ENCODE measurements around the gene NIPAL4. TPM values are rescaled to one million over a fixed set of nuclear protein-coding genes. Genes with fewer than 3 reads are reported as not detected.

Gene NIPAL4
- total and polyA plus RNA-seq, 7 experiments from 2014 or later, result 0.70 to 1.6 (median 1.2) TPM; not detected in 4

DNA sequence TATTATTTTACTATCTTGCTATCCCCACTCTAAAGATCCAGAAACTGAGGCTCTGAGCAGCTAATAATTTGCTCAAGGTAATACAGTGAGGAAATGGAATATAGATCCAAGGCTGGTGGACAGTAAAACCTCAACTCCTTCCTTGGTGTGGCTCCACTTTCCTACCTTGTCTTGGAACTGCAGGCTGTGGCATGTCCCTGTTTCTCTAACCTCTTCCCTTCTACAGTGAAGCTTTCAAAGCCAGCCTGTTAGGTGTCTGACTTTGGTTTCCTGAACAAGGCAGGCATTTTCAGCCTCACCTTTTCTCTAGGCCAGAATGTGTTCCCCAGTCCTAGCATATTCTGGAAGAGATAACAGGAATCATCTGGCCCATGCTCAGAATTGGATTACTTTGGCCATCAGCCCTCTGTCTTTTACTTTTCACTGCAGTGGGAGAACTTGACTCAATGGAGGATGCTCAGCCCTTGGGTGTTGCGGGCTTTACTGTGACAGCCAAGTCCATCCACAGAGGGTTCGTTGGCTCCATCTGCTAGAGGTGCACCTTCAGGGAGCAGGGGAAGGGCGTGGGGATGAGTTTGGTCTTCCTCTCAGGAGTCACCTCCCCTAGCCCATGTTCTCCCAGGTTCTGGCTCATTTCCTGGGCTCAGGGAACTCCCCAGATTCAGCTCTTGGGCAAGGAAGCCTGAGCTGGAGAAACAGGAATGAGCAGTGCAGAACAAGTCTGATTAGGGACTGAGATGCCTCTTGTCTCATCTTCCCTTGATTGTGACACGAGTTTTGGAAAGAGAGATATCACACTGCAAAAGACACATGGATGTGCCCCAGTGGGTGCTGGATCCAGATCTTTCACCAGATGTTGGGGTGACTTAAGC is 1.1 kb downstream of the NIPAL4 start:
- Histone ChIP-seq H3K27ac (ENCODE audit: low read depth, low read length) (no peak overlapping the region), H3K36me3 (ENCODE audit: control insufficient read depth in 2 of 3, insufficient read depth in 3 of 3, low read length in 3 of 3) (no peaks in the 10 kb centered on the region), H3K27me3 (ENCODE audit: control insufficient read depth in 2 of 2, insufficient read depth in 2 of 2, low read length in 2 of 2) (no peaks in the 10 kb centered on the region), H3K4me1 (ENCODE audit: control insufficient read depth in 2 of 2, insufficient read depth in 2 of 2, low read length in 2 of 2) (no peaks in the 10 kb centered on the region), H3K4me3 (ENCODE audit: low read length) (no peak overlapping the region), H3K9me3 (ENCODE audit: control insufficient read depth in 2 of 3, low read length in 3 of 3) (no peaks in the 10 kb centered on the region)
- ATAC-seq, result no peak
- CTCF ChIA-PET, result interaction anchor here (0.6 kb wide), 1 partner anchor 476 kb away, joined by 4 read pairs; no protein-coding TSS in a partner anchor
- POLR2A ChIA-PET, result no interaction called here
- no peak overlapping the region for H3K27ac Mint-ChIP-seq
- peaks cover 19 to 42% (median 33%) of the 10 kb centered on the region in 5 donors for H3K27me3 Mint-ChIP-seq
- intact Hi-C loops (cut with micrococcal nuclease), result no loop called here
- H3K36me3 Mint-ChIP-seq, result peaks cover 0 to 8% (median 0%) of the 10 kb centered on the region in 5 donors
- no peaks in the 10 kb centered on the region for H3K9me3 Mint-ChIP-seq
- H3K4me3 Mint-ChIP-seq, result peak overlapping the region in 8 of 10 donors; percentile 44 to 79 (median 63)
- no peak for DNase-seq
- H3K4me1 Mint-ChIP-seq, result peaks cover 0 to 40% (median 11%) of the 10 kb centered on the region in 7 donors

DNA sequence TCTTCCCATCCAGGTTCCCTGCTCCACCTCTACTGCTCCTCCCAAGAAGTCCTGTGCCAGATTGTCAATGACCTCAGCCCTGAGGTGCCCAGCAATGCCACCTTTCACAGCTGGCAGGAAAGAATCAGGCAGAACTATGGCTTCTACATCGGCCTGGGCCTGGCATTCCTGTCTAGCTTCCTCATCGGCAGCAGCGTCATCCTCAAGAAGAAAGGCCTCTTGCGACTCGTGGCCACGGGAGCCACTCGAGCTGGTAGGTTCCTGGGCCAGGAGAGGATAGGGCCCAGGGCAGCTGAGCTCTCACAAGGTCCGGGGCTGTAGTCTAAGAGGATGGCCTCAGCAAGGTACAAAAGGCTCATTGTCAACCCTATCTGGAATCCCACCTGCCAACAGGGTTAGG is 3.1 kb downstream of the NIPAL4 start:
- no peak for DNase-seq
- intact Hi-C loops (cut with micrococcal nuclease), result no loop called here
- H3K27me3 Mint-ChIP-seq, result peaks cover 19 to 42% (median 29%) of the 10 kb centered on the region in 5 donors

DNA sequence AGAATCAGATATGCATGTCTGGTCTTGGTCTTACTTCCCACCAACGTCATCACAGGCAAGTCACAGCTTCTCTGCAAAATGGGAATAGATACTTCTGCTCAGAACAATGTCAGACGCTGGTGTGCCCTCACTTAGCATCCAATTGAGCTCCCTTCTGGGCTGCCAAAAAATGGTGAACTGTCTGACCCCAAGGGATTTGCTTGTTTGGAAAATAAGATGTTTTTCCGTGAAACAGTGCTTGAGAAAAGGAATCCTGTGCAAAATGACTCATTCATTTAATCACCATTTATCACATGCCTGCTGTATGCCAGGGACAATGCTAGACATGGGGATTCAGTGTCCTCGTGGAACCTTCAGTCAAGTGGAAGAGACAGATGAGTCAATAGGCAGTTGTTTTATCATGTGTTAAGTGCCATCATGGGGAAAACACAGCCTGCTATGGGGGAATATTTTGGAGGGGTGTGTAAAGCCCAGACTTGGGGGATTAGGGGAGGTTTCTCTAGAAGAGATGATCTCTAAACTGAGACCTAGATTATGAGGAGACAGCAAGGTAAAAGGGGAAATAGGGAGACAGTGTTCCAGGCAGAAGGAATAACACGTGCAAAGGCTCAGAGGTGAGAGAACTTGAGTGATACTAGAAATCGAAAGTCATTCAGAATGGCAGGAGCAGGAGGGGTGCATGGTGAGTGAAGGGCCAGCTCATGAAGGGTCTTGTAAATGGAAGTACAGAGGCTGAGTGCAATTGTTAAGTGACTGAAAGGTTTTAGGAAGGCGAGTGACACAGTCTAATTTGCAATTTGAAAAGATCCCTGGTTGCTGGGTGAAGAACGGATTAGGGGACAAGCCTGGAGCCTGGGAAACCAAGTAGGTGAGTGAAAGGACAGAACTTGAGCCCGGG is 3.9 kb downstream of the NIPAL4 start:
- H3K27ac ChIP-seq (ENCODE audit: low read depth, low read length), result no peak overlapping the region
- H3K27me3 ChIP-seq (ENCODE audit: control insufficient read depth in 2 of 2, insufficient read depth in 2 of 2, low read length in 2 of 2), result no peaks in the 10 kb centered on the region
- H3K4me3 Mint-ChIP-seq, result peak overlapping the region in 1 of 10 donors; percentile 33
- no peak overlapping the region for H3K4me3 ChIP-seq (ENCODE audit: low read length)
- ChIA-PET POLR2A (no interaction called here), CTCF (no interaction called here)
- H3K4me1 Mint-ChIP-seq, result peaks cover 0 to 40% (median 11%) of the 10 kb centered on the region in 7 donors
- no peaks in the 10 kb centered on the region for H3K9me3 Mint-ChIP-seq
- H3K27me3 Mint-ChIP-seq, result peaks cover 18 to 41% (median 24%) of the 10 kb centered on the region in 5 donors
- H3K36me3 Mint-ChIP-seq, result peaks cover 0 to 12% (median 0%) of the 10 kb centered on the region in 5 donors
- no peak for ATAC-seq
- intact Hi-C loops (cut with micrococcal nuclease), result loop anchor here in 1 of 2 donors (2.0 kb wide), 1 partner anchor 15 kb away; no protein-coding TSS in a partner anchor
- H3K27ac Mint-ChIP-seq, result peak overlapping the region in 1 of 9 donors; percentile 35
- H3K36me3 ChIP-seq (ENCODE audit: control insufficient read depth in 2 of 3, insufficient read depth in 3 of 3, low read length in 3 of 3), result no peaks in the 10 kb centered on the region
- no peaks in the 10 kb centered on the region for H3K9me3 ChIP-seq (ENCODE audit: control insufficient read depth in 2 of 3, low read length in 3 of 3)
- no peak for DNase-seq
- no peaks in the 10 kb centered on the region for H3K4me1 ChIP-seq (ENCODE audit: control insufficient read depth in 2 of 2, insufficient read depth in 2 of 2, low read length in 2 of 2)

More for the DNA sequence above, 3.1 kb downstream of the NIPAL4 start:
- Histone ChIP-seq H3K36me3 (ENCODE audit: control insufficient read depth in 2 of 3, insufficient read depth in 3 of 3, low read length in 3 of 3) (no peaks in the 10 kb centered on the region), H3K4me3 (ENCODE audit: low read length) (no peak overlapping the region), H3K27me3 (ENCODE audit: control insufficient read depth in 2 of 2, insufficient read depth in 2 of 2, low read length in 2 of 2) (no peaks in the 10 kb centered on the region), H3K4me1 (ENCODE audit: control insufficient read depth in 2 of 2, insufficient read depth in 2 of 2, low read length in 2 of 2) (no peaks in the 10 kb centered on the region), H3K9me3 (ENCODE audit: control insufficient read depth in 2 of 3, low read length in 3 of 3) (no peaks in the 10 kb centered on the region), H3K27ac (ENCODE audit: low read depth, low read length) (no peak overlapping the region)
- Mint-ChIP-seq H3K27ac (no peak overlapping the region), H3K4me1 (peaks cover 0 to 40% (median 11%) of the 10 kb centered on the region in 7 donors), H3K36me3 (peaks cover 0 to 12% (median 0%) of the 10 kb centered on the region in 5 donors), H3K9me3 (no peaks in the 10 kb centered on the region), H3K4me3 (no peak overlapping the region)
- ChIA-PET POLR2A (no interaction called here), CTCF (no interaction called here)
- no peak for ATAC-seq

DNA sequence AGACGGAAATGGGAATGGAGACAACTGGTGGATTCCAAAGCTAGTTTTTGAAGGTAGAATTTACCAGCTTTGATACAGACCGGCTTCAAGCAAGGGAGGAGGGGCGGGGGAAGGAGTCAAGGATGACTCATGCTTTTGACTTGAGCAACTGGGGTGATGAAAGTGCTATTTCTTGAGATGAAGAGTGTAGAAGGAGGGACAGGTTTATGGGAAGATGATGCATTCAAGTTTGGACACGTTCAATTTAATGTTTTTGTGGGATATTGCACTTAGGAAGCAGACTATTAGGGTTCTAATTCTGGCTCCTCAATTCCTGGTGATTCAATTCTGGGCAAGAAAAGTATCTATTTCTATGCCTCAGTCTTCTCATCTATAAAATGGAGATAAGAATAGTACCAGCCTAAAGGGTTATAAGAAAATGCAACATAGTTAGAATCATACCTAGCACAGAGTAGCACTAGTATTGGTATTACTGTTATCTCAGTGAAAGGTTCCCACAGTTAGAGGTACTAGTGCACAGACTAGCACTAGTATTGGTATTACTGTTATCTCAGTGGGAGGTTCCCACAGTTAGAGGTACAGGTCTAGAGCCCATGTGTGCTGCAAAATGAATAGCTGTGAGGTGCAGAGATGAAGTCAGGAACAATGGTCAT is 4.6 kb downstream of the NIPAL4 start:
- CTCF ChIA-PET, result no interaction called here
- Mint-ChIP-seq H3K9me3 (no peaks in the 10 kb centered on the region), H3K4me3 (peak overlapping the region in 1 of 10 donors; percentile 33)

DNA sequence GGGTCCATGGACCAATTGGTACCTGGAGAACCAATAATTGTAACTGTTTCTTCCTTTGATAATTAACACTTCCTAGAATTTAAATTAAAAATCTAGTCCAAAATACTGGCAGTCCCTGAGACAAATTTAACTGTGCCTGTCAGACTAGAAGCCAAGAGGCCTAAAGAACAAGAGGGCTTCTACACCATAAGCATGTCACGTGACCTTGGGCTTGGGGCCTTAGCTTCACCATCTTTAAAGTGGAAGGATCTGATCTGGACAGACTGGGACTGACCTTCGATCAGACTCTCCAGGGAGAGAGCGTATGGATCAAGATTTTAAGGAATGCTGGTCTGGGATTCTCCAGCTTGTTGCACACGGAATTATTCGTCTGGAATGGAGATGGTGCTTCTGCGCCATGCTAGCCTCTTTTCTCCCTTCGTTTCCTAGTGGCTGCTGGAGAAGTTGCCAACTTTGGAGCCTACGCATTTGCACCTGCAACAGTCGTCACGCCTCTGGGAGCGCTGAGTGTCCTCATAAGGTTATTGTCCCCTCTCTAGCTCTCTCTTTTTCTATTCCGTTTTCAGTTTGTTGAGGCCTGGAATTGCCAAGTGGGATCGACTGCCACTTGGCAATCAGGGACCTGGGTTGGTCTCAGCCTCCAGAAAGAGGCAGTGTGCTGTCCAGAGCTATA is 8.4 kb downstream of the NIPAL4 start:
- H3K9me3 Mint-ChIP-seq, result peaks cover 0 to 4% (median 0%) of the 10 kb centered on the region in 11 donors
- Histone ChIP-seq H3K36me3 (ENCODE audit: control insufficient read depth in 2 of 3, insufficient read depth in 3 of 3, low read length in 3 of 3) (no peaks in the 10 kb centered on the region), H3K27me3 (ENCODE audit: control insufficient read depth in 2 of 2, insufficient read depth in 2 of 2, low read length in 2 of 2) (no peaks in the 10 kb centered on the region), H3K4me1 (ENCODE audit: control insufficient read depth in 2 of 2, insufficient read depth in 2 of 2, low read length in 2 of 2) (no peaks in the 10 kb centered on the region), H3K27ac (ENCODE audit: low read depth, low read length) (no peak overlapping the region), H3K9me3 (ENCODE audit: control insufficient read depth in 2 of 3, low read length in 3 of 3) (no peaks in the 10 kb centered on the region), H3K4me3 (ENCODE audit: low read length) (no peak overlapping the region)
- POLR2A ChIA-PET, result no interaction called here
- H3K27ac Mint-ChIP-seq, result no peak overlapping the region
- DNase-seq (no peak), ATAC-seq (no peak)
- CTCF ChIA-PET, result interaction anchor here (0.6 kb wide), 1 partner anchor 729 kb away, joined by 3 read pairs; no protein-coding TSS in a partner anchor
- H3K4me1 Mint-ChIP-seq, result peaks cover 0 to 36% (median 0%) of the 10 kb centered on the region in 7 donors
- intact Hi-C loops (cut with micrococcal nuclease), result no loop called here
- H3K4me3 Mint-ChIP-seq, result no peak overlapping the region
- peaks cover 0 to 14% (median 0%) of the 10 kb centered on the region in 5 donors for H3K27me3 Mint-ChIP-seq
- peaks cover 0 to 30% (median 0%) of the 10 kb centered on the region in 5 donors for H3K36me3 Mint-ChIP-seq

More for the DNA sequence above, 4.6 kb downstream of the NIPAL4 start:
- no peak overlapping the region for H3K27ac ChIP-seq (ENCODE audit: low read depth, low read length)
- no peaks in the 10 kb centered on the region for H3K4me1 ChIP-seq (ENCODE audit: control insufficient read depth in 2 of 2, insufficient read depth in 2 of 2, low read length in 2 of 2)
- no peak overlapping the region for H3K4me3 ChIP-seq (ENCODE audit: low read length)
- Mint-ChIP-seq H3K36me3 (peaks cover 0 to 12% (median 0%) of the 10 kb centered on the region in 5 donors), H3K4me1 (peaks cover 0 to 37% (median 7%) of the 10 kb centered on the region in 7 donors), H3K27ac (peak overlapping the region in 1 of 9 donors; percentile 54), H3K27me3 (peaks cover 11 to 33% (median 20%) of the 10 kb centered on the region in 5 donors)
- peak in 1 of 9 donors; percentile 56 for DNase-seq
- intact Hi-C loops (cut with micrococcal nuclease), result loop anchor here in 1 of 2 donors (2.0 kb wide), 1 partner anchor 16 kb away; no protein-coding TSS in a partner anchor
- H3K9me3 ChIP-seq (ENCODE audit: control insufficient read depth in 2 of 3, low read length in 3 of 3), result no peaks in the 10 kb centered on the region
- ATAC-seq, result peak; percentile 80
- POLR2A ChIA-PET, result no interaction called here
- H3K27me3 ChIP-seq (ENCODE audit: control insufficient read depth in 2 of 2, insufficient read depth in 2 of 2, low read length in 2 of 2), result no peaks in the 10 kb centered on the region
- no peaks in the 10 kb centered on the region for H3K36me3 ChIP-seq (ENCODE audit: control insufficient read depth in 2 of 3, insufficient read depth in 3 of 3, low read length in 3 of 3)
